DMS153 treated with DMSO at 0.1 percent for 48 hours (cell line): Measurements from ENCODE around the gene SLC24A4.
A peak's percentile ranks its signal among the peaks of the same experiment; 100 is the strongest.

Experiments
- DNase-seq: peaks from one replicate; lab custom pipeline; 2025; ENCODE audit not compliant: unreplicated experiment; lab: John Stamatoyannopoulos, UW

Gene SLC24A4

GRCh38 chr14:92315050-92315805, 7.7 kb upstream of the SLC24A4 start:
- DNase-seq, result no peak

GRCh38 chr14:92316176-92316575, 6.8 kb upstream of the SLC24A4 start:
- DNase-seq, result no peak

- DNase-seq, result no peak
These were observed 6.0 kb upstream of the SLC24A4 start for GRCh38 chr14:92316937-92317336.

- DNase-seq, result no peak
These were observed 5.5 kb upstream of the SLC24A4 start for GRCh38 chr14:92317511-92317910.

GRCh38 chr14:92321701-92322100, 1.3 kb upstream of the SLC24A4 start:
- DNase-seq, result no peak

- no peak for DNase-seq
These were observed 449 bp upstream of the SLC24A4 start for GRCh38 chr14:92322516-92322915.

- no peak for DNase-seq
These were observed 1.2 kb downstream of the SLC24A4 start for GRCh38 chr14:92323916-92324818.

GRCh38 chr14:92325835-92326234, 2.9 kb downstream of the SLC24A4 start:
- no peak for DNase-seq

- no peak for DNase-seq
These were observed 5.8 kb downstream of the SLC24A4 start for GRCh38 chr14:92328664-92329255.

- no peak for DNase-seq
These were observed 11.1 kb downstream of the SLC24A4 start for GRCh38 chr14:92334050-92334449.

- DNase-seq, result no peak
These were observed 13.4 kb downstream of the SLC24A4 start for GRCh38 chr14:92336363-92336762.

GRCh38 chr14:92339426-92339825, 16.5 kb downstream of the SLC24A4 start:
- no peak for DNase-seq

GRCh38 chr14:92340071-92340470, 17.1 kb downstream of the SLC24A4 start:
- no peak for DNase-seq

GRCh38 chr14:92340931-92341330, 18.0 kb downstream of the SLC24A4 start:
- no peak for DNase-seq

GRCh38 chr14:92341791-92342190, 18.8 kb downstream of the SLC24A4 start:
- DNase-seq, result no peak

- DNase-seq, result peak; percentile 92
These were observed 25.2 kb downstream of the SLC24A4 start for GRCh38 chr14:92348154-92348553.

GRCh38 chr14:92351750-92352149, 28.8 kb downstream of the SLC24A4 start:
- DNase-seq, result no peak

- DNase-seq, result no peak
These were observed 29.4 kb downstream of the SLC24A4 start for GRCh38 chr14:92352158-92352985.

GRCh38 chr14:92353447-92353846, 30.5 kb downstream of the SLC24A4 start:
- no peak for DNase-seq

- DNase-seq, result no peak
These were observed 33.7 kb downstream of the SLC24A4 start for GRCh38 chr14:92356677-92357076.
